Right renal cortex interstitium (tissue), 3 donors: ENCODE data around the gene NXNL2. TPM values are rescaled to one million over a fixed set of nuclear protein-coding genes. Genes with fewer than 3 reads are reported as not detected.

Experiments used
- DNase-seq, 3 donors: peaks; one replicate each; pipeline ENCODE4 v3.0.0-alpha.2; 2013; ENCODE audit warnings: low read depth in 3 of 3, low spot score in 2 of 3
- polyA plus RNA-seq, 3 donors: library from polyadenylated mRNA; unstranded; fragments of 120-200 nt; gene quantifications; one replicate each; pipeline ENCODE4 v1.2.1, GENCODE V29; 2013; ENCODE audit not compliant: insufficient read length in 3 of 3

Gene NXNL2
- polyA plus RNA-seq, 3 donors: 1.8 to 2.1 (median 2.1) TPM

DNA sequence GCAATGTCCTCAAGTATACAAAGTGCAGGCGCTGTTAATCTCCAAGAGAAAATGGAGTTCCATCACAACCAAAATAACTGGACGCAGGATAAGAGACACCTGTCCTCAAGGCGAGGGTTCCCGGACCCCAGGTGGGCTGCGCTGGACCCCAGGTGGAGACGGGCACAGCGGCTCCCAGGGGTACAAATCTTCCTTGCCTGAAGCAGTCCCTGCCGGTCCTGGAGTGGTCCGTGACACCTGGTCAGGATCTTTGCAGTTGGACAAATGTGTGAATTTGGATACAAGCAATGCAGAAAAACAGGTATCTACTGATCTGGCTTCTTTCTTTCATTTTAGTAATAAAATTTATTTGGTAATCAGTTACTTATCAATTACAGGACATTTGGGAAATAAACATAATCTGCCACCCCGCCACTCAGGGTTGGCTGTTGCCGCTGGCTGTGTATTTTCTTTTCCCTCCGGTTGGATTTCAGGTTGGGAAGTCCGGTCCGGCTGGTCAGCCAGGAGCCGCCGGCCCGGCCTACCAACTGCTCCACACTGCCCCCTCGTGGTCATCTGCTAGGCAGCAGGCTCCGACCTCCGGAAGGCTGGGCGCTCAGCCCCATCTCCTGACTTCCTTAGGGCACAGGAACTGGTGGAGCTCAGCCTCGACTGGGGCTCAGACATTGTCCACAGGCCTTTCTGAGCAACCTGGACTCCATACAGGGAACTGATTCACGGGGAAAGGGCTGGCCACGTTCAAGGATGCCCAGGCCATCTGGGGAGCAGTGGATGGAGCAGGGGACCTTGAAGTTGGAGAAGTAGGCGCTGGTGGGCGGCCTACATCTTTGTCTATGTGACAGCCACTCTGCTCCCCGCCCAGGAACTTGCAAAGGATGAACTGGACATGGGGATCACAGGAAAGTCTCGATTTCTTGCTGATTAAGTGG is 43.4 kb downstream of the NXNL2 start:
- DNase-seq: peak; percentile 58 to 67 (median 64)

DNA sequence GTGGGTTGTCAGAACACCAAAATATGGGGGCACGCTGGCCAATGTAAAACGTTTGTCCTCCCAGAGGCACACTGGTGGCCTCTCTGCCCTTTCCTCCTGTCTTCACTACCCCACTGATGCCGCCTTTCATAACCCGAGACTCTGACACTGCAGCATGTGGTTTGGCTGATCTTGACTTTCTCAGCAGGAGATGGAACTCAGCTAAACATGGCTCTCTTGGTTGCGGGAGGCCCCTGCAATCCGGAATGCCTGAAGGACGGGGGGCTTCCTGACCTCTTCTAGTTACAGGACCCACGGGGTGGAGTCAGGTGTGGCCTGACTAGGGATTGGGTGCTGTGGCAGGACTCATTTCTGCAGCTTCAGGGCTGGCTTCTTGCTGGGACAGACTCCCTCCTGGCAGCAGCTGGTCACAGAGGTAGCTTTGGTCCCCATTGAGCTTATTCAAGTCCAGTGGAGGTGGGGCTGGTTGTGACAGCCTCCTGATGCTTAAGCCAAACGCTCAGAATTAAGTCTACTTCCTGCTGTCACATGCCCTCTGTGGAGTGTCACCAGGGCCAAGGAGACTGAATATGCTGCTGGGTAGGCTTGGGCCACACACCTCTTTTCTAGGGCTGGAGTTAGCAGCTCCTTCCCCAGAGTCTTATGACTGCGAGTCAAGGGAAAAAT is 44.2 kb downstream of the NXNL2 start:
- DNase-seq: no peak

DNA sequence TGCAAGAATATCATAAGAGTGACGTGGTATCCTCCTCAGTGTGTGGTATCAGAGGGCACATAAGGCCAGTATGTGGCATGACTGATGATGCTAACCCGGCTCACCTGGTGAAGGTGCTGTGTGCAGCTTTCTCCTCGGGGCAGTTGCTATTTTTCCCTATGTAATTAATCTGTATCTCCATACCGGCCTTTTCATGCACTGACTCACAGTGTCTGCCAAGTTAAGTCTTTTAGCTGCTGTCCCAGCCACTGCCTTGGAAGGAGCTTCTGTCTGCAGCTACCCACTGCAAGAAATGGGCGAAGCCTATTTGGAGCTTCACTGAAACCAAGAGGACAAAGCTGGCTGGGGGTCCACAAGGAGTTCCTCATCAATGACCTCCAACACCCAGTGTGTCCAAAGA is 46.0 kb downstream of the NXNL2 start:
- DNase-seq: no peak

DNA sequence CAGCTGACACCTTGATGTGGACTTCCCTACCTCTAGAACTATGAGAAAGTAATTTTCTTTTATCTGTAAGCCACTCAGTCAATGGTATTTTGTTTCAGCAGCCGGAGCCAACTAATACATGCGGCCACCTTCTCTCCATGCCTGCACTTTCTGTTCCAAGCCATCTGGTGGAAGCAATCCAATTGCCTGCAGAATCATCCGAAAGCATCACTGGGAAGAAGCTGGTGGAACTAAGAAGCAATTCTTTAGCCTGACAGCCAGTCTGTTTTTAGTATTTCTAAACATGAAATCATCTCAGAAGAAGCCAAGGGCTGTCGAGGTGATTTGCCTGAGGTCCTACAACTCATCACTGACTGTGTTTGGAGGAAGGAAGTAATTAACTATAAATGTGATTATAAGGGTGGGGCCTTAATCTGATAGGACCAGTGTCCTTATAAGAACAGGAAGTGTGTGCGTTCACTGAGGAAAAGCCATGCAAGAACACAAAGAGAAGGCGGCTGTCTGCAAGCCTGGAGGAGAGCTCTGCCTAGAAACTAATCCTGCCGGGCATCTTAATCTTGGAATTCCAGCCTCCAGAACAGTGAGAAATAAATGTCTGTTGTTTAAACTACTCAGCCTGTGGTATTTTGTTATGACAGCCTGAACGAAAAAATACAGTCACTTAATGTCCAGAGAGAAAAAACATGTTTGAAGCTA is 49.1 kb downstream of the NXNL2 start:
- DNase-seq: no peak

DNA sequence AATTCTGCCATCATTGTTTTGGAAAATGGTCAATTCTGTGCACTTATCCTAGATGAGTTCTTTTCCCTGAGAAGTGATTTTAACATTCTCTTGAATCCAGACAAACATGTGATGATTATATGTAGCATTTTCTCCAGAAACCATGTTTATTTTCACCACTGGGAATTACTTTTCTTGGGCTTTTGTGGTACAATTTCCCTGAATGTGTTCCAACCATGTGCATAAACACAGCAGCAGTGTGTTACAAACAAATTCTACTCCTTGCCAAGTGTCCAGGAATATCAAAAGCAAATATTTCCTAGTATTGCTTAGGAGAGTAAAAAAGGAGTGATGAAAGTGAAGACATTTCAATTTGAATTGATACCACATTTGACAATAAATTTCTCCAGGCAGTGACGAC is 50.4 kb downstream of the NXNL2 start:
- DNase-seq: no peak

DNA sequence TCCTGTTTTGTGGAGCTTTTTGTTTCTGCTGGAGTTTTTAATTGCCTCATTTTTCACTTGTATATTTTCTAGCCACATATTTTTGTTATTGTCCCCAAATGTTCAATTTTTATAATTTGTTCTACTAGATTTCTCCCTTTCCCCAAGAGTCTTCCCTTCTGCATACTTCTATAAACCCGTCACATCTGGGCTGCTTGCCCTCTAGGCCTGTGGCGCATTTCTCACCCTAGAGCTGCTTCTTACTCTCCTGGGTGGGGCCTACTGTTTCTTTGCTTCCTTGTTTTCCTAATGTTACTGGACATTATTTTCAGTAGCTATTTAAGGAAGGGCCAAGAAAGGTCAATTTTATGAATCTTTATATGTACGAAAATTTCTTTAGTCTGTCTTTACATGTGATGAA is 51.5 kb downstream of the NXNL2 start:
- DNase-seq: no peak

DNA sequence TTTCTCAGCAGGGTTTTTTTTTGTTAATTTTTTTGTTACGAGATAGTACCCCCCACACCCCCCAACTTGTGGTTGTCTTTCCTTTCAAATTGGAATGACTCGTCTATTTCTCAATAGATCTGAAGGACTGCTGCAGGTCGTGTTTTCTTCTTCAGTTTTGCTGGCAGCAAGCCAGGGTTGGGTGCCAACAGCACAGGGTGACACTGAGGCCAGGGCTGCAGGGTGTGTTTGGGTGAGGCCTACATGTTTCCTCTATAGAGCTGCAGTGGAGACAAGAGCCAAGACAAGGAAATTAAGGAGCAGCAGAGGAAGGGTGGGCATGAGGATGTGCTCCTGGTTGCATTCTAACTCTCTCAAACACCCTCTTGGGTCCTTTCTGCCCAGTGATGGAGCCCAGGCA is 52.2 kb downstream of the NXNL2 start:
- no peak for DNase-seq

DNA sequence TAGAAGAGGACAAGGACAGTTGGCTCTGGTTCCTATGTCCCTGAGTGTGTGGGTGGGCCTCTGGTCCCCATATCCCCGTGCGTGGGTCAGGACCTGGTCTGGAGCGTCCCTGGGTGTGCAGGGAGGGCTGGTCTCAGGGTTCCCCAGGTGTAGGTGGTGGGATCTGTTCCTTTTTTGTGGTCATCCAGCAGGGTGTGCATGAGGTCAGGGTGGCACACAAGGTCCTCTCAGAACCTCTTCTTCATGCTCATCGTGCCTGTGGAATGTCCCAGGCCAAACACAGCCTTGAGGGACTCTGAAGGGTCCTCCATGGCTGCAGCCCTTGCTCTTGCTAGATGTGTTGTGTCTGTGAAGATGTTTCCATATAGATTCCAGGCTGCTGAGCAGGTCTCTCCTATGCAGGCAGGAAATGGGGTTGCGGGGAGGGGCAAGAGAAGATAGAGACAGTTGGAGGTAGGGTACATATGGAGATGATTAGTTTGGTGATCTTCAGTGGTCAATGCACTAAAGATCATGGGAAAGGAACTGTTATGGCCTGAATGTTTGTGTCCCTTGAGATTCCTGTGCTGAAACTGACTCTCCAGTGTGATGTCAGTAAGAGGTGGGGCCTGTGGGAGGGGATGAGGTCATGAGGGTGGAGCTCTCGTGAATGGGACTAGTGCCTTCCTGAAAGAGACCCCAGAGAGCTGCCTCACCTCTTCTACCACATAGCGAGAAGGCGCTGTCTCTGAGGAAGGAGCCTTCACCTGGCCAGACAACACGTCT is 53.1 kb downstream of the NXNL2 start:
- no peak for DNase-seq

DNA sequence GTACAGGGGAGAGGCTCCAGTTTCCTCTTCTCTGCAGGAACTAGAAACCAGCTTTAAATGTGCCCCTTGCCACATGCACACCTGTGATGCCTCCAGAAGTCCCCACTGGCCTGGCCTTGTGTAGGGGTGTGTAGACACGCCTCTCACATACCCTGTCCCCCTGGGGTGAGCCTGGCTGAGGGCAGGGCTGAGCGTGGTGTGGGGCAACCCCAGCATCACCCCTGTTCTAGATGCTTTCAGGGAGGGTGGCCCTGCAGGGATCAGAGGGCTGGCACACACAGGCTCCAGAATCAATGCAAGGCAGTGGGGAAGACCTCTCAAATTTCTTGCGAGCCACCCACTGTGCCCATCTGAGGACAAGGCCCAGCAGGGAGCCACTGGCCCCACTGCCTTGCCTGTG is 54.7 kb downstream of the NXNL2 start:
- no peak for DNase-seq

DNA sequence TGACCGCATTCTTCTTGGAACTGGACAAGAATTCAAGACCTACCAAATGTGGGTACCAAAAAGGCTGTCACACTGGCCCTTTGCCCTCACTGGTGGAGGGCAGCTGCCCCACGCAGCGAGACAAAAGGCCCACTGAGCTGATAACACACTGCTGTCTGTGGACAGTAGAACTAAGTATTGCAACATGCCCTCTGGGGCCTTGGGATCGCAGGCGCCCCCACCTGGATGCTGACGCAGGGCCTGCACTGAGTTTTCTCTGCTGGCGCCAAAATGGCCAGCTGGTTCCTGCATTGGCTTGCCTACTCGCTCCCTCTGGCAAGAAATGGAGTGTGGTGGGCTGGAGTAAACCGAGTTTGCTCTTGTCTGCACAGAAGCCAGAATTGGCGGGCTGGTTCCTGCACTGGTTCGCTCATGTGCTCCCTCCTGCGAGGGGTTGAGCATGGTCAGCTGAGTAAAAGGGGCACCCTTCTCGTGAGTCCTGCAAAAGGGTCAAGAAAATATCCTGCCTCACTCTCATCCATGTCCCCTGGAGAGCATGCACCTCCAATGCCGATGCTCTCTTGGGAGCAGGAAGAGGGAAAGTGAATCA is 55.7 kb downstream of the NXNL2 start:
- no peak for DNase-seq

DNA sequence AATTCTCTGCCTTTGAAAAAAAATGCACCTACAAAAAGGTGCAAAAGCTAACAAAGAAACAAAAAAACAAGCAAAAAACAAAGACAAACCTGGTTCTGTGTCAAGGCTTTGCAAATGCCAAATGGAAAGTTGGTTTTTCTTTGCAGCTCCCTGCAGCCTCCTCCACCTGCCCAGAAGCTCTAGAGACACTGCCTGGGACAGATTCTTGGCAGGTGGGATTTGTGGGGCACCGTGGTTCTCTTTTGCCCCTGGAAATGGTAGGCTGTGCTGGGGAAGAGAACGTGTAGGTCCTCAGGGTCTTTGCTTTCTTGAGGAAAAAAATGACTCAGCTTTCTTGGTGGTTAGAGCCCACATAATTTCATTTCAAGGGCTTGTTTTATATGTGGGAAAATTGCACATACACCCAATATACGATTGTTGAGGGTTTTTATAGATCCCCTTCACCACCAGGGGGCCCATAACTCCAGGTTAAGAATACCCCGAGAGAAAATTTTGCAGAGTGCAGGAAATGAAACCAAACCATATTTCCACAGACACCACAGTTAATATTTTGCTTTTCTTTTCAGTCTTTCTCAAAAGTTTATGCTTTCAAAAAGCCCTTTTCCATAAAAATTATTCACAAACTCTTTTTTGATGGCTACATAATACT is 58.7 kb downstream of the NXNL2 start:
- no peak for DNase-seq

Other genes starting within 250 kb of the NXNL2 start
- gene SPIN1, start 146.7 kb upstream of the NXNL2 start, polyA plus RNA-seq: 100 to 1,000 TPM; 175 to 190 (median 176) TPM